Left ventricle myocardium inferior (tissue), 1 donor: ENCODE measurements around the gene SLC2A8. TPM values are rescaled to one million over a fixed set of nuclear protein-coding genes. Genes with fewer than 3 reads are reported as not detected.

Experiments used
- DNase-seq: peaks from one replicate; pipeline ENCODE4 v3.0.0-alpha.2; 2020
- H3K27ac ChIP-seq: fragments of 200-600 bp; replicated peaks from 2 replicates; pipeline ENCODE4 v1.8.0; 2021
- H3K27me3 ChIP-seq: fragments of 200-600 bp; 2 replicates; pipeline ENCODE4 v1.8.0; 2021; ENCODE audit warnings: low read depth
- H3K36me3 ChIP-seq: fragments of 200-600 bp; 2 replicates; pipeline ENCODE4 v1.8.0; 2021
- H3K4me1 ChIP-seq: fragments of 200-600 bp; 2 replicates; pipeline ENCODE4 v1.8.0; 2021
- H3K4me3 ChIP-seq: fragments of 200-600 bp; 2 replicates; pipeline ENCODE4 v1.8.0; 2021; ENCODE audit warnings: mild to moderate bottlenecking, moderate library complexity
- H3K9me3 ChIP-seq: fragments of 200-600 bp; replicated peaks from 2 replicates; pipeline ENCODE4 v1.8.0; 2021
- CTCF ChIP-seq: fragments of 200-600 bp; IDR thresholded peaks from 2 replicates; pipeline ENCODE4 v1.8.0; 2021; ENCODE audit warnings: antibody characterized with exemption, mild to moderate bottlenecking, borderline replicate concordance
- intact Hi-C: fragments of 100-400 bp; cut with micrococcal nuclease; formaldehyde crosslinking; loops from one replicate; pipeline ENCODE4 v1.11.0; 2022
- total RNA-seq: library from RNA; stranded (reverse); fragmentation: NEBNext Ultra II Directional; extraction: Animal tissue kit (Norgen Biotek cat#: 25700); gene quantifications from one replicate; pipeline ENCODE4 v1.2.1, GENCODE V29; 2021
- donor health status: DM: no; HTN: yes; CAD: no; lungs with severe emphysema.

SLC2A8 gene
- total RNA-seq, 1 donor from 2014 or later = 16.1 TPM

DNA sequence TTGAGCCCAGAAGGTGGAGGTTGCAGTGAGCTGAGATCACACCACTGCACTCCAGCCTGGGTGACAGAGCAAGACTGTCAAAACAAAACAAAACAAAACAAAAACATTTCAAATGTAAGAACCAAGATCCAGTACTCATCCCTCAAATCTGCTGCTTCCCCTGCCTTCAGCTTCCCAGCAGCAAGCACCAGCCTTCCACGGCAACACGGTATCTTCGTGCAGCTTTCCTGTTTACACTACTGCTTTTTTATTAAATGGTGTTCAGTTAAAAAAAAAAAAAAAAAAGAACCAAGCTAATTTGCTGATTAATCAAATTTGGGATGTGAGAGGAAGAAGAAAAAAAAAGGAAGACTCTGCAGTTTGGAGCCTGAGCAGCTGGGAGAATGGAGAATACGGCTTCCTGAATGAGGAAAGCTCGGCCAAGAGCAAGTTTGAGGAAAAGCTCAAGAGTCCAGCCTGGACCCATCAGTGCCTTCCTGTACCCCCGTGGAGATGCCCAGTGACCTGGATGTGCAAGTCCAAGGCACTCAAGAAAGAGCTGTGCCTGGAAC, 28.0 kb upstream of the SLC2A8 start:
- Histone ChIP-seq H3K4me3 (no peak overlapping the region), H3K27me3 (no peaks in the 10 kb centered on the region), H3K4me1 (peaks cover 17% of the 10 kb centered on the region), H3K36me3 (peaks cover 16% of the 10 kb centered on the region), H3K27ac (no peak overlapping the region), H3K9me3 (no peaks in the 10 kb centered on the region)
- no peak for DNase-seq
- intact Hi-C loops = no loop called here
- no peak for TF ChIP-seq CTCF

GRCh38 chr9:127369428-127369827, 27.5 kb upstream of the SLC2A8 start:
- Histone ChIP-seq H3K4me3 (no peak overlapping the region), H3K36me3 (peaks cover 13% of the 10 kb centered on the region), H3K27me3 (no peaks in the 10 kb centered on the region), H3K27ac (no peak overlapping the region), H3K9me3 (no peaks in the 10 kb centered on the region), H3K4me1 (peaks cover 17% of the 10 kb centered on the region)
- TF ChIP-seq CTCF = no peak
- no peak for DNase-seq
- intact Hi-C loops = no loop called here

- Histone ChIP-seq H3K9me3 (no peaks in the 10 kb centered on the region), H3K4me1 (peaks cover 17% of the 10 kb centered on the region), H3K36me3 (peaks cover 6% of the 10 kb centered on the region), H3K27me3 (no peaks in the 10 kb centered on the region), H3K4me3 (no peak overlapping the region), H3K27ac (no peak overlapping the region)
- no peak for TF ChIP-seq CTCF
- no peak for DNase-seq
- intact Hi-C loops = no loop called here
These were observed 26.8 kb upstream of the SLC2A8 start for GRCh38 chr9:127370147-127370579.

DNA sequence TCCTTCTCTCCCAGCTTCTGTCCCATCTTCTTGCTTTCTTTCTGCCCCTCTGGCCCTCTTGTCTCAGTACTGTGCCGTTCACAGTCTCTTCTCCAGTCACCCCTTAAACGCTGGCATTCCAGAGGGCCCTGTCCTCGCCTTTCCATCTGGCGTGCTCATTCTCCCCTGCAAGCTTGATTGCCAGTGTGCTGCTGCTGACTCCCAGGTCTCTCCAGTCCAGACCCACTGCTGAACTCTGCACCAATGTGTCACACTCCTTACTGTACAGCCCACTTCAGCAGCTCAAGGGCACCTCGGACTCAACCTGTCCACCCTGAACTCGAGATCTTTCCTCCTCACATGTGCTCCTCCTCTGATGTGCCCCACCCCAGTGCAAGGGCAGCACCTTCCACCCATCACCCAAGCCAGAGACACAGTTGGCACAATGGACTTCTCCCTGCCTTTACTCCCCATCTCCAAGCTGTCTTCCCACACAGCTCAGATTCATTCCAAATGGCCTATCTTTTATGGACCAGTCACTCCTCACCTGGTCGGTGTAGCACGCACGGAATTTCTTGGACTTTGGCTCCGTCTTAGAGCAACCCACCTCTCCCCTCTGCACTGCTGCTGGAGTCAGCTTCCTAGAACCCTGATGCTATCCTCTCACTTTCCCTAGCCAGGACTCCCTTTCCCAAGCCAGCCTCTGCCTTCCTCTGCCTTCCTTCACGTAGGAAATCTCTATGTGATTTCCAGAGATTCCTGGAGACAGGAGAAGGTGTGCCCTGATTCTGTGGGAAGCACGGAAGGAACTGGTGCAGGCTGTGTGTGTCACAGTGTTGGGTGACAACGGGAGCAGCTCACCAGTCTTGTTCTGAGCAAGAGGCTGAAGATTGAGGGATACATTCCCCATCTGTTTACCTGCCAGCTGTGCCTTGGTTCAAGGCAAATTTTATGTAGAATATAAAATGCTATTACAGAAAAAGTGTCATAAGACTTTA, 26.0 kb upstream of the SLC2A8 start:
- TF ChIP-seq CTCF = no peak
- Histone ChIP-seq H3K4me1 (peaks cover 17% of the 10 kb centered on the region), H3K4me3 (no peak overlapping the region), H3K36me3 (no peaks in the 10 kb centered on the region), H3K27ac (no peak overlapping the region), H3K9me3 (no peaks in the 10 kb centered on the region), H3K27me3 (no peaks in the 10 kb centered on the region)
- DNase-seq = no peak
- intact Hi-C loops = no loop called here

GRCh38 chr9:127380479-127380878, 16.5 kb upstream of the SLC2A8 start:
- intact Hi-C loops = no loop called here
- Histone ChIP-seq H3K9me3 (peaks cover 8% of the 10 kb centered on the region), H3K4me1 (no peaks in the 10 kb centered on the region), H3K27ac (no peak overlapping the region), H3K4me3 (no peak overlapping the region), H3K27me3 (no peaks in the 10 kb centered on the region), H3K36me3 (no peaks in the 10 kb centered on the region)
- TF ChIP-seq CTCF = no peak
- no peak for DNase-seq
